ENCODE data around the gene OR11L1.

GRCh38 chr1:247840818-247841217 lies 878 bp downstream of the OR11L1 start:
- no peak for TF ChIP-seq CTCF (conservative IDR thresholded peaks at IDR 0.05 in 1 of 2, IDR thresholded peaks at IDR 0.05 in 1 of 2; ENCODE audit: low read depth in 1 of 2, low read length in 2 of 2)
- no peak for TF ChIP-seq EZH2 (IDR thresholded peaks at IDR 0.05; ENCODE audit: low read length, missing control alignments)
